ENCODE data around the gene SPINDOC. TPM values are rescaled to one million over a fixed set of nuclear protein-coding genes. Genes with fewer than 3 reads are reported as not detected.
A peak's percentile ranks its signal among the peaks of the same experiment; 100 is the strongest.

The SPINDOC gene
- total and polyA plus RNA-seq, 9 of the 15 experiments (the other 6 are each of a cell fraction or from before 2014, with no cell fraction given): 0.70 to 36.3 (median 19.6) TPM

DNA sequence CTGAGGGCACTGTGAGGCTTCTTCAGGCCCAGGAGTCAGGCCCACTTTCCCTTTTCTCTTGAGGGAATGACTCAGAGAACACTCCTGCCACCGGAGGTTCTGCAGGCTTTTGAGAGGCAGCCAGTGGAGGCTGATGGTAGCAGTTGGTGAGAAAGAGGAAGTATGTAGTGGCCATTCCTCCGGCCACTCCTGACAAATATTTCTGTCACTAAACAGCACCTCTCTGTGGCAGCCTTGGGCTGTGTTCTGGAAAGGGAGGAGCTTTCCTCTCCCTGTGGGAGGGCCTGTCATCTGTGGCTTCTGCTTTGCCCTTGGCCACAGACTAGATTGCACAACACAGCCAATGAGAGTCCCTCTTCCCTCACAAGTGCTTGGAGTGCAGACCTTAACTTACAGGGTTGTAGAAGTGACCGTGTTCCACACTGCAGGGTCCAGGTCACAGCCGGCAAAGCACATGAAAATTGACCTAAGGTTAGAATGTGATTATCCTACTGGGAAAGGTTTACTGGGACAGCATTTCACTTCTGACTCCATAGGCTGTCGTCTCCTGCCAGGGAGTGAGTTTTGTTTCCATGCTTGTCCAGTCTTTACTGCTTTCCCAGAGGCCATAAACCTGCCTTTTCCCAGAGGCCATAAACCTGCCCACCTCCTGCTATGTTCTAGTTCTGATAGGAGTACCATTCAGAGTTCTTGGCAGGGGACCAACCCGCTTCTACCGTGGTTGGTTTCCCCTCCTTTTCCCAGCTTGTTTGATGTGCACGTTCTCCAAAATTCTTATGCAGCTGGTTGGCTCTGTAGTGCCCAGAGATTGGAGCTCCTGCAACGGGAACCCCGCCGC is 58.9 kb downstream of the SPINDOC start (continued):
- TF ChIP-seq POLR2G (IDR thresholded peaks at IDR 0.05; ENCODE audit: low read depth, low read length) (no peak), HDAC1 (IDR thresholded peaks at IDR 0.05) (peak in 1 of 2 experiments; percentile 55; a peak in 1 of 4 replicates), CHD1 (IDR thresholded peaks at IDR 0.05; ENCODE audit: low read length) (no peak), EP400 (IDR thresholded peaks at IDR 0.05) (peak; percentile 58), MAFK (IDR thresholded peaks at IDR 0.05; ENCODE audit: low read length) (peak; percentile 13; the same call in 1 of the 2 replicates), TBP (optimal IDR thresholded peaks at IDR 0.05; ENCODE audit: low read depth, low read length) (peak; percentile 43), MYNN (IDR thresholded peaks at IDR 0.05) (peak; percentile 21; the same call in 1 of the 2 replicates), MYNN (CRISPR knock-in tag; IDR thresholded peaks at IDR 0.05) (no peak), RHOXF2B (CRISPR knock-in tag; conservative IDR thresholded peaks at IDR 0.05) (no peak), TARDBP (IDR thresholded peaks at IDR 0.05) (peak; percentile 82; the same call in 1 of the 2 replicates), MEIS2 (IDR thresholded peaks at IDR 0.05; ENCODE audit: partially characterized antibody) (peak; percentile 83), CREB1 (IDR thresholded peaks at IDR 0.05) (no peak; the same call in 1 of the 2 replicates), CREB1 (CRISPR knock-in tag; IDR thresholded peaks at IDR 0.05) (peak; percentile 66; the same call in 1 of the 2 replicates), L3MBTL2 (IDR thresholded peaks at IDR 0.05) (peak; percentile 68), DACH1 (IDR thresholded peaks at IDR 0.05; ENCODE audit: partially characterized antibody) (peak; percentile 31), DPF2 (IDR thresholded peaks at IDR 0.05) (peak; percentile 71; the same call in 1 of the 2 replicates), ZEB2 (IDR thresholded peaks at IDR 0.05) (0 out of 2 replicates have a peak, but pooled peaks have one; percentile 54), NBN (IDR thresholded peaks at IDR 0.05; ENCODE audit: low read depth) (peak; percentile 92), HCFC1 (IDR thresholded peaks at IDR 0.05; ENCODE audit: low read depth, low read length) (peak; percentile 42; the same call in 1 of the 2 replicates), PATZ1 (CRISPR knock-in tag; IDR thresholded peaks at IDR 0.05; ENCODE audit: borderline replicate concordance) (no peak), NELFE (IDR thresholded peaks at IDR 0.05; ENCODE audit: insufficient read depth, insufficient read length) (no peak), STAT5A (IDR thresholded peaks at IDR 0.05; ENCODE audit: borderline replicate concordance, low read length) (peak; percentile 8; the same call in 1 of the 2 replicates), NRF1 (conservative IDR thresholded peaks at IDR 0.05 in 1 of 2, IDR thresholded peaks at IDR 0.05 in 1 of 2) (peak; percentile 45 to 61)
- TF ChIP-seq, protein P1, sequence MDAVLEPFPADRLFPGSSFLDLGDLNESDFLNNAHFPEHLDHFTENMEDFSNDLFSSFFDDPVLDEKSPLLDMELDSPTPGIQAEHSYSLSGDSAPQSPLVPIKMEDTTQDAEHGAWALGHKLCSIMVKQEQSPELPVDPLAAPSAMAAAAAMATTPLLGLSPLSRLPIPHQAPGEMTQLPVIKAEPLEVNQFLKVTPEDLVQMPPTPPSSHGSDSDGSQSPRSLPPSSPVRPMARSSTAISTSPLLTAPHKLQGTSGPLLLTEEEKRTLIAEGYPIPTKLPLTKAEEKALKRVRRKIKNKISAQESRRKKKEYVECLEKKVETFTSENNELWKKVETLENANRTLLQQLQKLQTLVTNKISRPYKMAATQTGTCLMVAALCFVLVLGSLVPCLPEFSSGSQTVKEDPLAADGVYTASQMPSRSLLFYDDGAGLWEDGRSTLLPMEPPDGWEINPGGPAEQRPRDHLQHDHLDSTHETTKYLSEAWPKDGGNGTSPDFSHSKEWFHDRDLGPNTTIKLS (IDR thresholded peaks at IDR 0.05; ENCODE audit: borderline replicate concordance, low read depth): 0 out of 2 replicates have a peak, but pooled peaks have one; percentile 49
- TF ChIP-seq, protein P2, sequence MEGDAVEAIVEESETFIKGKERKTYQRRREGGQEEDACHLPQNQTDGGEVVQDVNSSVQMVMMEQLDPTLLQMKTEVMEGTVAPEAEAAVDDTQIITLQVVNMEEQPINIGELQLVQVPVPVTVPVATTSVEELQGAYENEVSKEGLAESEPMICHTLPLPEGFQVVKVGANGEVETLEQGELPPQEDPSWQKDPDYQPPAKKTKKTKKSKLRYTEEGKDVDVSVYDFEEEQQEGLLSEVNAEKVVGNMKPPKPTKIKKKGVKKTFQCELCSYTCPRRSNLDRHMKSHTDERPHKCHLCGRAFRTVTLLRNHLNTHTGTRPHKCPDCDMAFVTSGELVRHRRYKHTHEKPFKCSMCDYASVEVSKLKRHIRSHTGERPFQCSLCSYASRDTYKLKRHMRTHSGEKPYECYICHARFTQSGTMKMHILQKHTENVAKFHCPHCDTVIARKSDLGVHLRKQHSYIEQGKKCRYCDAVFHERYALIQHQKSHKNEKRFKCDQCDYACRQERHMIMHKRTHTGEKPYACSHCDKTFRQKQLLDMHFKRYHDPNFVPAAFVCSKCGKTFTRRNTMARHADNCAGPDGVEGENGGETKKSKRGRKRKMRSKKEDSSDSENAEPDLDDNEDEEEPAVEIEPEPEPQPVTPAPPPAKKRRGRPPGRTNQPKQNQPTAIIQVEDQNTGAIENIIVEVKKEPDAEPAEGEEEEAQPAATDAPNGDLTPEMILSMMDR (IDR thresholded peaks at IDR 0.05 in 2 of 3, conservative IDR thresholded peaks at IDR 0.05 in 1 of 3; ENCODE audit: insufficient read depth in 2 of 3, low read depth in 1 of 3, low read length in 3 of 3): peak; percentile 85 to 96 (median 89)

All from K562 (cell line).